Rectal smooth muscle tissue (tissue), 1 donor: ENCODE data around the gene MCU.
"Not testable (repeated sequence)": the region's sequence is repeated elsewhere in the genome, so short reads cannot be mapped to it uniquely, and the experiment has no call there.

Source experiments
- H3K27ac ChIP-seq: one replicate; pipeline ENCODE4 v1.7.0; 2013; ENCODE audit warnings: low read depth, low read length, inconsistent platforms
- H3K27me3 ChIP-seq: one replicate; pipeline ENCODE4 v1.7.0; 2013; ENCODE audit warnings: low read length; ENCODE audit not compliant: control insufficient read depth, insufficient read depth
- H3K36me3 ChIP-seq: one replicate; pipeline ENCODE4 v1.7.0; 2013; ENCODE audit warnings: low read length; ENCODE audit not compliant: control insufficient read depth, insufficient read depth
- H3K4me1 ChIP-seq: one replicate; pipeline ENCODE4 v1.7.0; 2013; ENCODE audit warnings: low read length; ENCODE audit not compliant: control insufficient read depth, insufficient read depth
- H3K4me3 ChIP-seq: one replicate; pipeline ENCODE4 v1.7.0; 2013; ENCODE audit warnings: low read length
- H3K9ac ChIP-seq: one replicate; pipeline ENCODE4 v1.7.0; 2013; ENCODE audit warnings: low read length

MCU gene

DNA sequence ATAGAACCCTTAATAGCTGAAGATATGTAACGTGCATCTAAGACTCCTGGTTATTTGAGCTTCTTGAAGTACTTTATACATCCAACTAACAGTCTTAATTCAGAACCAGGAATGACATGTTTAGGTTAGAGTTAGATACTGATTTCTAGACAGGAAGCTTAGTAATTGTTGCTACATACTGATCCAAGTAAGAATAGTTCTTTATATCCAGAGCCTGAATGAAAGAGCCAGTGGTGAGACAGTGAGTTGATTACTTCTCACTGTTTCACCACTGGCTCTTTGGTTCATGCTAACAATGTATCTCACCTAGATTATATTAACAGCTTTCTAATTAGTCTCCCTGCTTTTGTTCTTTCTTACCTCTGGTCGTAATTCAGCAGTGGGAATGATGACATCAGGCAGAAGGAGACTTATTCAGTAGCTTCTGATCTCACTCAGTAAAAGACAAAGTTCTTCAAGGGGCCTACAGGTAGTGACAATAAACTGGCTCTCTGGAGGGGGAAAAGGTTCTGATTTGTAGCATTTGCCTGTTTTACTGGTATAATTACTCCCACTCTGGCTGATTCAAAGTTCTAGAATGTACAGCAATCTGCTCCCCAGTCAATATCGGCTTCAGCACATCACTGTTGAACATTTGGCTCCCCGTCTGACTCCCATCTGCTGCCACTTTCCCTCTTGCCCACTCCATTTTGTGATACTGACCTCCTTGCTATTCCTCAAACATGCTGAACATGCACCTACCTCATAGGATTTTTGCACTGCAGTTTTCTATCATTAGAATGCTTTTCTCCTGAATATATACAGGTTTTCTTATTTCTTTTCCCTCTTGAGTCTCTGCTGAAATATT, 29.1 kb downstream of the MCU start:
- Histone ChIP-seq H3K4me1 (no peaks in the 10 kb centered on the region), H3K36me3 (no peaks in the 10 kb centered on the region), H3K27me3 (no peaks in the 10 kb centered on the region), H3K9ac (no peak overlapping the region), H3K4me3 (no peak overlapping the region), H3K27ac (no peak overlapping the region)

GRCh38 chr10:72727130-72727529, 35.2 kb downstream of the MCU start:
- H3K4me3 ChIP-seq, result no peak overlapping the region
- H3K36me3 ChIP-seq, result no peaks in the 10 kb centered on the region
- H3K9ac ChIP-seq, result no peak overlapping the region
- H3K27me3 ChIP-seq, result no peaks in the 10 kb centered on the region
- H3K27ac ChIP-seq, result no peak overlapping the region
- no peaks in the 10 kb centered on the region for H3K4me1 ChIP-seq

GRCh38 chr10:72728462-72728861, 36.5 kb downstream of the MCU start:
- Histone ChIP-seq H3K4me3 (no peak overlapping the region), H3K36me3 (no peaks in the 10 kb centered on the region), H3K9ac (no peak overlapping the region), H3K4me1 (no peaks in the 10 kb centered on the region), H3K27me3 (no peaks in the 10 kb centered on the region), H3K27ac (no peak overlapping the region)

- Histone ChIP-seq H3K4me1 (no peaks in the 10 kb centered on the region), H3K27ac (no peak overlapping the region), H3K9ac (no peak overlapping the region), H3K36me3 (no peaks in the 10 kb centered on the region), H3K27me3 (no peaks in the 10 kb centered on the region), H3K4me3 (no peak overlapping the region)
Observed at GRCh38 chr10:72729528-72729927, 37.6 kb downstream of the MCU start.

GRCh38 chr10:72730479-72730878, 38.5 kb downstream of the MCU start:
- Histone ChIP-seq H3K27me3 (no peaks in the 10 kb centered on the region), H3K27ac (no peak overlapping the region), H3K9ac (no peak overlapping the region), H3K4me1 (no peaks in the 10 kb centered on the region), H3K36me3 (no peaks in the 10 kb centered on the region), H3K4me3 (no peak overlapping the region)

GRCh38 chr10:72731916-72732419, 40.0 kb downstream of the MCU start:
- no peak overlapping the region for H3K4me3 ChIP-seq
- no peaks in the 10 kb centered on the region for H3K27me3 ChIP-seq
- no peak overlapping the region for H3K27ac ChIP-seq
- H3K4me1 ChIP-seq, result peaks cover 9% of the 10 kb centered on the region
- no peaks in the 10 kb centered on the region for H3K36me3 ChIP-seq
- H3K9ac ChIP-seq, result no peak overlapping the region

GRCh38 chr10:72732521-72732920, 40.6 kb downstream of the MCU start:
- no peak overlapping the region for H3K4me3 ChIP-seq
- H3K27me3 ChIP-seq, result no peaks in the 10 kb centered on the region
- H3K36me3 ChIP-seq, result no peaks in the 10 kb centered on the region
- no peak overlapping the region for H3K27ac ChIP-seq
- peaks cover 9% of the 10 kb centered on the region for H3K4me1 ChIP-seq
- no peak overlapping the region for H3K9ac ChIP-seq

- no peaks in the 10 kb centered on the region for H3K36me3 ChIP-seq
- no peak overlapping the region for H3K27ac ChIP-seq
- no peak overlapping the region for H3K4me3 ChIP-seq
- no peaks in the 10 kb centered on the region for H3K27me3 ChIP-seq
- H3K9ac ChIP-seq, result no peak overlapping the region
- H3K4me1 ChIP-seq, result peaks cover 16% of the 10 kb centered on the region
Observed at GRCh38 chr10:72733989-72734388, 42.0 kb downstream of the MCU start.

- Histone ChIP-seq H3K27ac (no peak overlapping the region), H3K4me3 (no peak overlapping the region), H3K9ac (no peak overlapping the region)
Observed at GRCh38 chr10:72735288-72735936, 43.5 kb downstream of the MCU start.

DNA sequence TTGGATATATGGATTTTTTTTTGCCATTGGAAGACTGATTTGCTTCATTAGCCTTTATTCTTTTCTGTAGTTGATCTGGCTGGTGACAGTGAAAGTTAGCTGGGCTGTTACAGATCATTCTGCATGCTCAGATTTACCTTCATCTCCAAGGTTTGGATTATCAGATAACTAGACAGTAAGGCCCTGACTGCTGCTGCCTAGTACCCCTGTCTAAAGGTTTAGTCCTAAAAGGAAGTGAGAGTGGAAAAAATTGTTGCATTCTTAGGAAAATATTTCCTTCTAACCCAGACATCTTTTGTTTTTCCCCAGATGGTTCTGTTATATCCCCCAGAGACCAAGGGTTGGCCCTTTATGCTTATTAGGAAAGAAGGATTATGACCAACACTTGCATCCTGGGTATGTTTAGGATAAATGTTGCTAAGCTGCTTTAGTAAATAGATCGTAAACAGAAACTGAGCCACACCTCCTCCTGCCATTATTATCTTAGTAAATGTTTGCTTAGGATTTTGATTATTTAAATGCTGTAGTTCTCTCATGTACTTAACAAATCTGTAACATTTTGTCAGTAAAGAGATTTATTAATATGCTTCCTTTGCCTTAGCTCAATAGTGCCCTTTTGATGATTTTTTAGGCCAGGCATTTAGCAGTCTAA, 44.4 kb downstream of the MCU start:
- Histone ChIP-seq H3K27ac (peak overlapping the region; percentile 38), H3K4me1 (peaks cover 23% of the 10 kb centered on the region), H3K36me3 (no peaks in the 10 kb centered on the region), H3K27me3 (no peaks in the 10 kb centered on the region), H3K4me3 (no peak overlapping the region), H3K9ac (no peak overlapping the region)

More at GRCh38 chr10:72735288-72735936, 43.5 kb downstream of the MCU start:
- H3K27me3 ChIP-seq, result no peaks in the 10 kb centered on the region
- no peaks in the 10 kb centered on the region for H3K36me3 ChIP-seq
- H3K4me1 ChIP-seq, result peaks cover 21% of the 10 kb centered on the region

DNA sequence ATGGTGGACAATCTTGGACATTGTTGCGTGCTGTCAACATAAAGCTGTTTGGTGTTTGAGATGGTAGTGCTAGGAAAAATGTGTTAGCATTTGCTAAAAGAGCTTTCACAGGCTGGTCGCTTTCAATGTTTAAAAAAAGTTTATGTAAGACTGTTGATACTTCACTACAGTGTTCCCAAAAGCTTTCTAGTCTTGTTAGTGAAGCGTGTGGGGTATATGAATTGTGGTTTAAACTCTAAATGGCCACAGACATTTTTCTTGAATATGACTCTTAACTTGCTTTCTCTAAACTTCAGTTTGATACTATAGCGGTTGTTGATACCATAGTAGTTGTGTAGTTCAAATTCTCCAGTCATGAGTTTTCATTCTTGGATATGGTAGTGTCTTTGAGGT, 44.9 kb downstream of the MCU start:
- H3K9ac ChIP-seq, result no peak overlapping the region
- peak overlapping the region; percentile 38 for H3K27ac ChIP-seq
- peaks cover 23% of the 10 kb centered on the region for H3K4me1 ChIP-seq
- H3K4me3 ChIP-seq, result no peak overlapping the region
- no peaks in the 10 kb centered on the region for H3K27me3 ChIP-seq
- no peaks in the 10 kb centered on the region for H3K36me3 ChIP-seq

DNA sequence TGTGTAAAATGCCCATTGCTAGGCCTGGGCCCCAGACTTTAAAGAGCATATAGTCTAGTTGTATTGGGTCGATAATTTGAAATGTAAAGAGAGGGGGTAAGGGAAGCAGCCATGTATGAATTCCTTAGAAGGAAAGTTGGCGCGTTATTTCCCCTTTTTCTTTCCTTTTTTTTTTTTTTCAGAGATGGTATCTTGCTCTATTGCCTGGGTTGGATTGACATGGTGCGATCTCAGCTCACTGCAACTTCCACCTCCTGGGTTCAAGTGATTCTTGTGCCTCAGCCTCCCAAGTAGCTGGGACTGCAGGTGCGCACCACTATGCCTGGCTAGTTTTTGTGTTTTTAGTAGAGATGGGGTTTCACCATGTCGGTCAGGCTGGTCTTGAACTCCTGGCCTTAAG, 45.4 kb downstream of the MCU start:
- peaks cover 23% of the 10 kb centered on the region for H3K4me1 ChIP-seq
- H3K9ac ChIP-seq, H3K4me3 ChIP-seq, H3K27me3 ChIP-seq, H3K27ac ChIP-seq, H3K36me3 ChIP-seq: not testable (repeated sequence)
